Calu3 (cell line): ENCODE results near the gene PITX1. TPM values are rescaled to one million over a fixed set of nuclear protein-coding genes. Genes with fewer than 3 reads are reported as not detected.

Source experiments
- BruUV-seq: library from RNA; stranded (reverse); fragments of 400-500 nt; replicated peaks from 2 replicates; lab custom pipeline; 2021; lab: Mats Ljungman, UMichigan
- CTCF ChIA-PET: fragments of 300-600 bp; sonication (Branson Sonifier 250); formaldehyde crosslinking; loops from one replicate; lab custom pipeline; 2022; ENCODE audit warnings: antibody characterized with exemption; lab: Charles Lee
- DNase-seq: peaks from one replicate; pipeline ENCODE4 v3.0.0; 2022
- H3K27ac Mint-ChIP-seq: one replicate; pipeline ENCODE4 v1.8.0; 2022; ENCODE audit warnings: mixed read lengths; ENCODE audit not compliant: unreplicated experiment
- H3K27me3 Mint-ChIP-seq: one replicate; pipeline ENCODE4 v1.8.0; 2022; ENCODE audit warnings: mixed read lengths; ENCODE audit not compliant: unreplicated experiment
- H3K36me3 Mint-ChIP-seq: one replicate; pipeline ENCODE4 v1.8.0; 2022; ENCODE audit warnings: mild to moderate bottlenecking, moderate library complexity, mixed read lengths; ENCODE audit not compliant: insufficient read depth, unreplicated experiment
- H3K4me1 Mint-ChIP-seq: one replicate; pipeline ENCODE4 v1.8.0; 2022; ENCODE audit warnings: mild to moderate bottlenecking, low read depth, mixed read lengths; ENCODE audit not compliant: unreplicated experiment
- H3K4me3 Mint-ChIP-seq: one replicate; pipeline ENCODE4 v1.8.0; 2022; ENCODE audit warnings: mild to moderate bottlenecking, low read depth, moderate library complexity, mixed read lengths; ENCODE audit not compliant: unreplicated experiment
- H3K9me3 Mint-ChIP-seq: one replicate; pipeline ENCODE4 v1.8.0; 2022; ENCODE audit warnings: low read depth, mixed read lengths; ENCODE audit not compliant: unreplicated experiment
- CTCF ChIP-seq: fragments of 200-600 bp; IDR thresholded peaks from one replicate; pipeline ENCODE4 v1.8.0; 2022; ENCODE audit warnings: antibody characterized with exemption; ENCODE audit not compliant: unreplicated experiment
- intact Hi-C: fragments of 100-400 bp; cut with micrococcal nuclease; formaldehyde crosslinking; loops from one replicate; pipeline ENCODE4 v1.10.0; 2022; ENCODE audit not compliant: unreplicated experiment
- total RNA-seq: library from RNA; stranded (reverse); gene quantifications from 2 replicates; pipeline ENCODE4 v1.2.3, GENCODE V29; 2022

Gene PITX1
- total RNA-seq, 1 experiment from 2014 or later, result 12.1 TPM

GRCh38 chr5:135010502-135011354 is 23.3 kb downstream of the PITX1 start:
- Mint-ChIP-seq H3K4me3 (no peak overlapping the region), H3K9me3 (no peaks in the 10 kb centered on the region), H3K27ac (no peak overlapping the region), H3K27me3 (no peaks in the 10 kb centered on the region), H3K4me1 (peaks cover 6% of the 10 kb centered on the region), H3K36me3 (no peaks in the 10 kb centered on the region)
- no TSS peak for BruUV-seq
- DNase-seq, result peak; percentile 30
- TF ChIP-seq CTCF, result peak; percentile 50
- intact Hi-C loops, result loop anchor here (1.0 kb wide), 1 partner anchor 181 kb away; no protein-coding TSS in a partner anchor
- CTCF ChIA-PET, result interaction anchor here (0.6 to 1.9 kb wide), 3 partner anchors 102 to 181 kb away, joined by 3 to 5 read pairs (median 5); no protein-coding TSS in a partner anchor

DNA sequence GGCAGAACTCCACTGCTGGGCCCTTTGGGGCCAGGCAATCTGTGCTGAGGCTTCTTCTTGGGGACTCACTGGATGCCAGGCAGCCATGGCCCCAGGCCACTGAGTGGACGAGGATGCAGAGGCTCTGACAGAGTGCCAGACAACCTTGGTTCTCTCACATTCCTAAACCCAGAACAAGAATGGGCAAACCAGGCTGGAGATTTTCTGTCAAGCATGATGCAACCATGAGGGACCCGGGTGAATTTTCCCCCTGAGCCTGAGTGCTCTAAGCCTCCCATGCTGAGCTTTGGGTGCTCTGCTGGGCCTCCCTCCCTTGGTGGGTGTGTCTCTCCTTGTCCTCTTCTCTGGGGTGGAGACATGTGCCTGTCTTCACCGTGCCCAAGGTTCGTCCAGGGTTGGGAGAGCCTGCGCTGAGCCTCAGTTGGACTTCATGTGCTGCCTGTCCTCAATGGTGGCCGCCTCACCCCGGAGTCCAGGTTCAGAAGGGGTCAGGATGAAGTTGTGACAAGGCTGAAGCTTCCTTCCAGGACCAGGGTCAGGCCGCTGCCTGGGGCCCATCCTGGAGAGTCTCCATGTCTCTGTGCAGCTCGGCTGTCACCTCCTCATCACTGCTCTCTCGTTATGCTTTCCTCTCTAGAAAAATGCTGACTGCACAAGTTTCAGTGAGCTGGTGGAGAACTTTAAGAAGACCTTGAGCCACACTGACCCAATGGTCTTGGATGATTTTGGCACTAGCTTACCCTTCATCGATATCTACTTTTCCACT is 24.1 kb downstream of the PITX1 start:
- H3K4me3 Mint-ChIP-seq, result no peak overlapping the region
- intact Hi-C loops, result no loop called here
- no TSS peak for BruUV-seq
- H3K27ac Mint-ChIP-seq, result no peak overlapping the region
- peaks cover 6% of the 10 kb centered on the region for H3K4me1 Mint-ChIP-seq
- H3K27me3 Mint-ChIP-seq, result no peaks in the 10 kb centered on the region
- no peak for TF ChIP-seq CTCF
- H3K9me3 Mint-ChIP-seq, result no peaks in the 10 kb centered on the region
- no peak for DNase-seq
- CTCF ChIA-PET, result interaction anchor here (1.2 to 1.9 kb wide), 2 partner anchors 177 to 182 kb away, joined by 3 to 5 read pairs; no protein-coding TSS in a partner anchor
- no peaks in the 10 kb centered on the region for H3K36me3 Mint-ChIP-seq

GRCh38 chr5:135008981-135009735 is 24.9 kb downstream of the PITX1 start:
- no peak for DNase-seq
- H3K27me3 Mint-ChIP-seq, result no peaks in the 10 kb centered on the region
- no peak overlapping the region for H3K4me3 Mint-ChIP-seq
- intact Hi-C loops, result no loop called here
- peaks cover 8% of the 10 kb centered on the region for H3K4me1 Mint-ChIP-seq
- H3K36me3 Mint-ChIP-seq, result no peaks in the 10 kb centered on the region
- no peak overlapping the region for H3K27ac Mint-ChIP-seq
- no peaks in the 10 kb centered on the region for H3K9me3 Mint-ChIP-seq
- TF ChIP-seq CTCF, result no peak
- CTCF ChIA-PET, result no interaction called here
- BruUV-seq, result no TSS peak

DNA sequence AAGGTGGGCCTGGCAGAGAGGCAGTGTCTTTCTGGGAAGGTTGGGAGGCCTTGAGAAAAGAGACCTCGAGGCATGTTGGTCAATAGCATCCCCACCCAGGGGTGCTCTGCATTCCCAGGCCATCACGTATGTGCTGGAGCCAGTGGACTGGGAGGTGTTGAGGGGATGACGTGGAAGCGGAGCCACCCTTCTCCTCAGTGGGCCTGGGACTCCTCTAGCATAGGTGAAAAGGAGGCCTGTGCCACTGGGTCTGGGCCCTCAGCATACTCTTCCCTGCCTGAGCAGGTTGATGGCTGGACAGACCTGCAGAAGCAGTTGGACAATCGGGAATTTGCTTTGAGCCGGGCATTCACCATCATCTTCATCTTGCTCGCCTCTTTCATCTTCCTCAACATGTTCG is 25.5 kb downstream of the PITX1 start:
- Mint-ChIP-seq H3K36me3 (no peaks in the 10 kb centered on the region), H3K27ac (no peak overlapping the region), H3K4me3 (no peak overlapping the region), H3K9me3 (no peaks in the 10 kb centered on the region), H3K4me1 (peaks cover 11% of the 10 kb centered on the region), H3K27me3 (no peaks in the 10 kb centered on the region)
- no peak for DNase-seq
- intact Hi-C loops, result no loop called here
- TF ChIP-seq CTCF, result no peak
- CTCF ChIA-PET, result no interaction called here
- BruUV-seq, result no TSS peak
